ENCODE measurements around the gene RALGPS1.

The RALGPS1 gene

DNA sequence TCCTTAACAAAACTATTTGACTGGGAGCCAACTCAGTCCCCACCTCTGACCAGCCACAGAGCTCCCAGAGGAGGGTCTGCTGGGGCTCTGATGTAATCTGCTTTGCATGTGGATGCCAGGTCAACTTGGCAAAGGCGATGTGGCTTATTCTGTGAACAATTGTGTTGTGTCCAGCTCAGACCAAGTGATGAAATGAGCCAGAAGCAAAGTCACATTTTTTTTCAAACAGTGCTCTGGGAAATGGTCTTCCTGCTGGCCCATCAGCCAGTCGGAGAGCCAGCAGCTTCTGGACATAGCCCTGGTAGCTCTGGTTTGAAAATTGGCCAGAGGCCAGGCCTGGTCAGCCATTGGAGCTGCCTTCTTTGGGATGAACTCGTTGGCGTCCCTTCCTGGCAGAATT is 121.4 kb downstream of the RALGPS1 start:
- Histone ChIP-seq H3K4me3 (ENCODE audit: low read length) (no peak overlapping the region), H4K20me1 (ENCODE audit: insufficient read depth, low read length) (no peaks in the 10 kb centered on the region), H3K79me2 (ENCODE audit: low read length) (no peaks in the 10 kb centered on the region), H3K9ac (ENCODE audit: low read length) (no peak overlapping the region), H2AFZ (ENCODE audit: low read depth, low read length) (no peak overlapping the region), H3K9me3 (ENCODE audit: insufficient read depth, low read length) (no peaks in the 10 kb centered on the region), H3K27me3 (ENCODE audit: low read depth, low read length) (no peaks in the 10 kb centered on the region), H3K36me3 (replicated peaks; ENCODE audit: low read depth, low read length) (no peaks in the 10 kb centered on the region), H3K27ac (ENCODE audit: low read length) (no peak overlapping the region), H3K4me2 (ENCODE audit: low read length) (no peak overlapping the region), H3K4me1 (ENCODE audit: low read length) (no peaks in the 10 kb centered on the region)
- TF ChIP-seq, protein P1, sequence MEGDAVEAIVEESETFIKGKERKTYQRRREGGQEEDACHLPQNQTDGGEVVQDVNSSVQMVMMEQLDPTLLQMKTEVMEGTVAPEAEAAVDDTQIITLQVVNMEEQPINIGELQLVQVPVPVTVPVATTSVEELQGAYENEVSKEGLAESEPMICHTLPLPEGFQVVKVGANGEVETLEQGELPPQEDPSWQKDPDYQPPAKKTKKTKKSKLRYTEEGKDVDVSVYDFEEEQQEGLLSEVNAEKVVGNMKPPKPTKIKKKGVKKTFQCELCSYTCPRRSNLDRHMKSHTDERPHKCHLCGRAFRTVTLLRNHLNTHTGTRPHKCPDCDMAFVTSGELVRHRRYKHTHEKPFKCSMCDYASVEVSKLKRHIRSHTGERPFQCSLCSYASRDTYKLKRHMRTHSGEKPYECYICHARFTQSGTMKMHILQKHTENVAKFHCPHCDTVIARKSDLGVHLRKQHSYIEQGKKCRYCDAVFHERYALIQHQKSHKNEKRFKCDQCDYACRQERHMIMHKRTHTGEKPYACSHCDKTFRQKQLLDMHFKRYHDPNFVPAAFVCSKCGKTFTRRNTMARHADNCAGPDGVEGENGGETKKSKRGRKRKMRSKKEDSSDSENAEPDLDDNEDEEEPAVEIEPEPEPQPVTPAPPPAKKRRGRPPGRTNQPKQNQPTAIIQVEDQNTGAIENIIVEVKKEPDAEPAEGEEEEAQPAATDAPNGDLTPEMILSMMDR (IDR thresholded peaks at IDR 0.05; ENCODE audit: low read depth, low read length) = no peak
- TF ChIP-seq EZH2phosphoT487 (IDR thresholded peaks at IDR 0.05; ENCODE audit: low read depth) = no peak

DNA sequence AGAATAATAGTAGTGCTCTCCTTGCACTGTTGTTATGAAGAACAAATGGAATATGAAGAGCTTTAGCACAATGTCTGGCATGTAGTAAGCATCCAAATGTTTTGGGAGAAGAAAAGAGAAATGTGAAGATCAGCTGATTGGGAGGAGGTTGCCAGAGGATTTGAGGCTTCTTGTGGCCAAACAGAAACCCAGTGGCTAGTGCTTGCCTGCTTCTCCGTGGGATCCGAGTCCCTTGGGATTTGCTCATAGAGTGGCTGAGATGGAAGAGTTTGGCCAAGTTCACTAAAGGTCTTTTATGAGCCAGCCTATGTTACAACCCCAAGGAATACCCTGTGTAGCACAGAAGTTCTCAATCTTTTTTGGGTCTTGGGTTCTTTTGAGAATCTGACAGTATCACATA is 121.9 kb downstream of the RALGPS1 start:
- H3K79me2 ChIP-seq (ENCODE audit: low read length) = no peaks in the 10 kb centered on the region
- H2AFZ ChIP-seq (ENCODE audit: low read depth, low read length) = no peak overlapping the region
- no peaks in the 10 kb centered on the region for H4K20me1 ChIP-seq (ENCODE audit: insufficient read depth, low read length)
- H3K36me3 ChIP-seq (replicated peaks; ENCODE audit: low read depth, low read length) = no peaks in the 10 kb centered on the region
- no peaks in the 10 kb centered on the region for H3K4me1 ChIP-seq (ENCODE audit: low read length)
- H3K4me2 ChIP-seq (ENCODE audit: low read length) = no peak overlapping the region
- no peak overlapping the region for H3K9ac ChIP-seq (ENCODE audit: low read length)
- TF ChIP-seq EZH2phosphoT487 (IDR thresholded peaks at IDR 0.05; ENCODE audit: low read depth) = no peak
- no peak overlapping the region for H3K4me3 ChIP-seq (ENCODE audit: low read length)
- no peak overlapping the region for H3K27ac ChIP-seq (ENCODE audit: low read length)
- H3K9me3 ChIP-seq (ENCODE audit: insufficient read depth, low read length) = no peaks in the 10 kb centered on the region
- no peaks in the 10 kb centered on the region for H3K27me3 ChIP-seq (ENCODE audit: low read depth, low read length)

DNA sequence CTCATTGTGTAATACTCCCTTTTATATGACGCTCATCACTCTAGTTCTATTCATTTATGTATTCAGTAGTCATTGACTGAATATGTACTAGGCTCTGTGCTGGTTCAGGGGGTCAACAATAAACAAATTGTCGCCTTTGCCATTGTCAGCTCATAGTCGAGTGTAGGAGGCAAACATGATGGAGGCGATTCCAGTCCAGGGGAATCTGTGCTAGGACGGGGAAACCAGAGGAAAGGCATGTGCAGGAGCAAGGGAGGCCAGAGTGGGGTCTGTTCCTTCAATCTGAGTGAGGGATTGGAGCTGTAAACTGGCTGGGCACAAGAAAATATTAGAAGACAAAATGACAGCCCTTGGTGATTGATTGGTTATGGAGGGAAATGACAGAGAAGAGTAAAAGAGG is 123.9 kb downstream of the RALGPS1 start:
- no peak for TF ChIP-seq EZH2phosphoT487 (IDR thresholded peaks at IDR 0.05; ENCODE audit: low read depth)
- TF ChIP-seq, protein P1 (IDR thresholded peaks at IDR 0.05; ENCODE audit: low read depth, low read length) = no peak
- Histone ChIP-seq H3K4me1 (ENCODE audit: low read length) (no peaks in the 10 kb centered on the region), H3K4me3 (ENCODE audit: low read length) (no peak overlapping the region), H3K4me2 (ENCODE audit: low read length) (no peak overlapping the region), H2AFZ (ENCODE audit: low read depth, low read length) (no peak overlapping the region), H4K20me1 (ENCODE audit: insufficient read depth, low read length) (no peaks in the 10 kb centered on the region), H3K27ac (ENCODE audit: low read length) (no peak overlapping the region), H3K9me3 (ENCODE audit: insufficient read depth, low read length) (no peaks in the 10 kb centered on the region), H3K27me3 (ENCODE audit: low read depth, low read length) (no peaks in the 10 kb centered on the region), H3K79me2 (ENCODE audit: low read length) (no peaks in the 10 kb centered on the region), H3K36me3 (replicated peaks; ENCODE audit: low read depth, low read length) (no peaks in the 10 kb centered on the region), H3K9ac (ENCODE audit: low read length) (no peak overlapping the region)

DNA sequence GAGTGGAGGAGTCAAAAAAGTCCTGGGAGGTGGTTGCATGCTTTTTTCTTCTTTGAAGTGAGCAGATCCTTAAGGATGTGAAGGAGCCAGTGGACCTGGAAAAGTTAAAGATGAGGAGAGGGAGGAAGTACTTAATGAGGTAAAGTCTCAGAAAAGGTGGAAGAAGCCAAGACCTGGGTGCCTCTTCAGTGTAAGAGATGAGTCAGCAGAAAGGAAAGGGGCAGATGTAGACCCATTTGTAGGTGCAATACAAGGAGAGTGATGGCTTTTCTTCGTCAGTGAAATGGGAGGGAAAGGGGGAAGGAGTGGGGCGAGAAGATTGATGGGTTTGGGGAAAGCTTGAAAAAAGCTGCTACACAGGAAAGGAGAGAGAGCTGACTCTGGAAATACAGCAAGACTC is 124.9 kb downstream of the RALGPS1 start:
- no peak overlapping the region for H3K9ac ChIP-seq (ENCODE audit: low read length)
- no peaks in the 10 kb centered on the region for H3K36me3 ChIP-seq (replicated peaks; ENCODE audit: low read depth, low read length)
- no peak overlapping the region for H2AFZ ChIP-seq (ENCODE audit: low read depth, low read length)
- TF ChIP-seq, protein P1 (IDR thresholded peaks at IDR 0.05; ENCODE audit: low read depth, low read length) = no peak
- no peak for TF ChIP-seq EZH2phosphoT487 (IDR thresholded peaks at IDR 0.05; ENCODE audit: low read depth)
- no peak overlapping the region for H3K4me2 ChIP-seq (ENCODE audit: low read length)
- H3K27ac ChIP-seq (ENCODE audit: low read length) = no peak overlapping the region
- H3K4me3 ChIP-seq (ENCODE audit: low read length) = no peak overlapping the region
- no peaks in the 10 kb centered on the region for H3K9me3 ChIP-seq (ENCODE audit: insufficient read depth, low read length)
- H3K27me3 ChIP-seq (ENCODE audit: low read depth, low read length) = no peaks in the 10 kb centered on the region
- H3K4me1 ChIP-seq (ENCODE audit: low read length) = no peaks in the 10 kb centered on the region
- H4K20me1 ChIP-seq (ENCODE audit: insufficient read depth, low read length) = no peaks in the 10 kb centered on the region
- H3K79me2 ChIP-seq (ENCODE audit: low read length) = no peaks in the 10 kb centered on the region

DNA sequence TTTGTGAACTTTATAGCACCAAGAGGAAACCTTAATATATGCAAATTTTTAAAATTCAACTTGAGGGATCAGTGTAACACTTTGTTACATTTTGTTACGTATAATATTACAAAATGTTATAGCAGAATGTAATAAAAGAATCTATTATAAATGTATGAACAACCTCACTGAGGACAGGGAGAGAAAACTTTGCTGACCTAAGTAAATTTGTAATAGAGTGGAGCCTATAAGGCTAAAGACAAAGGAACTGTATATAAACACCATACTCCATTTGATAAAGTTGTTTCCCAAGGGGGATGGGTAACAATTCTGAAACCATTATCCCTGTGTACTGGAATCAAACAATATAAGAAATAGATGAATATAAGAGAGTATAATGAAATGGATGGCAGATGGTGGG is 130.6 kb downstream of the RALGPS1 start:
- TF ChIP-seq, protein P1 (IDR thresholded peaks at IDR 0.05; ENCODE audit: low read depth, low read length) = no peak
- no peak overlapping the region for H3K27ac ChIP-seq (ENCODE audit: low read length)
- no peaks in the 10 kb centered on the region for H3K36me3 ChIP-seq (replicated peaks; ENCODE audit: low read depth, low read length)
- no peak overlapping the region for H3K4me3 ChIP-seq (ENCODE audit: low read length)
- H3K4me2 ChIP-seq (ENCODE audit: low read length) = no peak overlapping the region
- no peak overlapping the region for H2AFZ ChIP-seq (ENCODE audit: low read depth, low read length)
- no peaks in the 10 kb centered on the region for H4K20me1 ChIP-seq (ENCODE audit: insufficient read depth, low read length)
- no peaks in the 10 kb centered on the region for H3K79me2 ChIP-seq (ENCODE audit: low read length)
- H3K27me3 ChIP-seq (ENCODE audit: low read depth, low read length) = peaks cover 4% of the 10 kb centered on the region; the same call in 1 of the 2 replicates
- H3K9ac ChIP-seq (ENCODE audit: low read length) = no peak overlapping the region
- H3K4me1 ChIP-seq (ENCODE audit: low read length) = peaks cover 7% of the 10 kb centered on the region
- no peaks in the 10 kb centered on the region for H3K9me3 ChIP-seq (ENCODE audit: insufficient read depth, low read length)

Data from OCI-LY3 (cell line).